Measurements from ENCODE around the gene MGAT5.

The MGAT5 gene

GRCh38 chr2:134502104-134502503, 248.2 kb downstream of the MGAT5 start:
- Histone ChIP-seq H3K36me3 (no peaks in the 10 kb centered on the region), H3K27me3 (no peaks in the 10 kb centered on the region), H3K4me3 (ENCODE audit: low read depth in 1 of 2, low read length in 1 of 2) (no peak overlapping the region), H3K27ac (no peak overlapping the region), H3K9me3 (no peaks in the 10 kb centered on the region), H3K4me1 (ENCODE audit: control insufficient read depth in 1 of 2, insufficient read depth in 1 of 2, low read depth in 1 of 2, low read length in 1 of 2) (no peaks in the 10 kb centered on the region)
- no peak for TF ChIP-seq CTCF (IDR thresholded peaks at IDR 0.05)
